Activated CD4-positive, CD25-positive, alpha-beta regulatory T cell treated with anti-CD3 and anti-CD28 coated beads, Interleukin-2, amount 50 U/mL, for 16 hours (primary cell): ENCODE results near the gene KCNV2.

ENCODE experiments used
- DNase-seq: peaks from one replicate; pipeline ENCODE4 v3.0.0-alpha.2; 2020; ENCODE audit warnings: low read depth, low spot score

KCNV2 gene

DNA sequence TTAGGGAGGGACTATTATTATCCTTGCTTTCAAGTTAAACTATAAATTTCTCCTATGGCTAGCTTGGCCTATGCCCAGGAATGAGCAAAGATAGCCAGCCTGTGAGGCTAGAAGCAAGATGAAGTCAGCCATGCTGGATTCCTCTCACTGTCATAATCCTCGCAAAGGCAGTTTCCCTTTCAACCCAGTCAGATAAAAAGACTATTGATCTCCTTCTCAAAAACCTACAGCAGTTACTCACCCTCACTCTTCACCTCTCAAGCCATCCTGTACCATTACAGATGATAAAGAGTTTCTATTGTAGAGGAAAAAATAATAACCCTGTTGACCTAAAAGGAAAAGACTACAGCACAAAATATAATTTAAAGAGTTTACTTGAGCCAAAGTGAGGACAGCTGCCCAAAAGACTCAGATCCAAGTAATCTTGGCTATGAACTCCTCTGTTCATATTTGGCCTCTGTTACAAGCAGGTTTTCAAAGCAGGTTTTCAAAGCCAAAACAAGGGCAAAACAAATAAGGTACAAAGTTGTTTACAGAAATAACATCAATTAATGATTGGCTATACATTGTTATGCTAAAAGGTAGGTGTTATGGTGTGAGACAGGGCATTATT is 41.7 kb downstream of the KCNV2 start:
- no peak for DNase-seq

DNA sequence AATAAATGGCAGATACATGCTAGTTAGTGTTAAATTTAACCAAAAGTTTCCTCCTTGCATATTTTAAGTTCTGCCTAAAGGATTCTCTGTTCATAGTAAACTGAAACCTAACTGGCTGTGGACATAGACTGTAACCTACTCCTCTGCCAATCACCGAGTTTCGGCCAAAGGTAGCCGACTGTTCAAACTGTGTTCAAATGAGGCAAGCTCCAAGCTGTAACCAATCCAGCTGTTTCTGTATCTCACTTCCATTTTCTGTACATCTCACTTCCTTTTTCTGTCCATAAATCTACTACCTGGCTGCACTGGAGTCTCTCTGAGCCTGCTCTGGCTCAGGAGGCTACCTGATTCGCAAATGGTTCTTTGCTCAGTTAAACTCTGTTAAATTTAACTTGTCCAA is 44.1 kb downstream of the KCNV2 start:
- no peak for DNase-seq

DNA sequence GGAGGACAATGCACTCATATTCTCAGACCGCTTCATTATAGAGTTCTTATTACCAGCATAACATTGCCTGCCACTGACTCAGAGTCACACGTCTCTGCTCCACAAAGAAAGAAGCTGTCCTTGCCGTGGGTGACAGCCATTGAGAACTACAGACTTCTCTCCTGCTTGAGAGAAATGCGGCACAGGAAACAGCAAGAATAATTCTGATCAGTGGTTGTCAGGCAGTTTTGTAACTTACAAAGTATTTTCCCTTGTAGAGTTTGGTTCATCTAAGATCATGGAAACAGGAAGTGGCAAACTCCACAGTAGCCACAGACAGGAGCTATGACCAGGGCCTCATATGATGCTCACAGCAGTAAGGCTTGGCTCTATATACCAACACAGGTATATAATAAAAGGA is 47.0 kb downstream of the KCNV2 start:
- no peak for DNase-seq

DNA sequence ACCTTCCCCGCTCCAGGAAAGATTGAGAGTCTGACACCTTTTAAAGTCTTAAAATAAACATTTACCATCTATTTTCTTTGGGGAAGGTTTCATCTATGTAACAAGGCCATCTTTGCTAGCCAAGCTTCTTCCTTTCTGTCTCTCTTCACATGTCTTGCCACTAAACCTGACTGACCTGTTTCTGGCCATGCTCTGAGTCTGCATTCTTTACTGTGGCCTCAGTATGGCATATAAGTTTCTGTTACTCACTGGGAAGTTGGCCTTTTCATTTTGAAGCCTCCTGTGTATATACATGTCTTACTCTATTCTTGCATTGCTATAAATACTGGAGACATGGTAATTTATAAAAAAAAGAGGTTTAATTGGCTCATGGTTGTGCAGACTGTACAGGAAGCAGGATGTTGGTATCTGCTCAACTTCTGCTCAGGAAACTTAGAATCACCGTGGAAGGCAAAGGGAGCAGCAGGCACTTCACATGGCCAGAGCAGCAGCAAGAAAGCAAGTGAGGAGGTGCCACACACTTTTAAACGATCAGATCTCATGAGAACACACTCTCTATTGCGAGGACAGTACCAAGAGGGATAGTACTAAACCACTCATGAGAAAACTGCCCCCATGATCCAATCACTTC is 48.1 kb downstream of the KCNV2 start:
- no peak for DNase-seq

DNA sequence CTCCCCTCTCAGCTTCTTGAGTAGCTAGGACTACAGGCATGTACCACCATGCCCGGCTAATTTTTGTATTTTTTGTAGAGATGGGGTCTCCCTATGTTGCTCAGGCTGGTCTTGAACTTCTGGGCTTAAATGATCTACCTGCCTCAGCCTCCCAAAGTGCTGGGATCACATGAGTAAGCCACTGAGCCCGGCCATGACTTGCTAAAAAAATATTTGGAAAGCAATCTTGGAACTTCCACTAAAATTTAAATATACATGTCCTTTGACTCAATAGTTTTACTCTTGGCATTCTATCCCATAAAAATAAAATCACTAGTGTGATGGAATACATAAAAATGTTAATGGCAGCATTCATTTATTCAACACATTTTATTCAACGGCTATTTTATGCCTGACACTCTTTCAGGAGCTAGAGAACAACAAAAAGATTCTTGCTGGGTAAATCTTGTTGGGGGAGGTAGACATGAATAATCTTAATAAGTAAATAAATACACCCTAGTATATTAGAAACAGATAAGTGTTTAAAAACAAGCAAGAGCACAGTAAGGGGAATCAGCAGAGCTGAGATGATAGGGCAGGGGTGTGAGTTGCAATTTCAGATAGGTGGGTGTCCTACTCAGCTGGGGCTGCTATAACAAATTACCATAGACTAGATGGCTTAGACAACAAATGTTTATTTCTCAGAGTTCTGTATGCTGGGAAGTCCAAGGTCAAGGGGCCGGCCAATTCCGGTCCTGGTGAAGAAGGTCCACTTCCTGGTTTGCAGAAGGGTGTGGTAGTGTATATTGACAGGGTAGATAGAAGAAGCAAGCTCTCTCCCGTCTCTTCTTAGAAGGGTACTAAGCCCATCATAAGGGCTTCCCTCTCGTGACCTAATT is 50.7 kb downstream of the KCNV2 start:
- DNase-seq: no peak

DNA sequence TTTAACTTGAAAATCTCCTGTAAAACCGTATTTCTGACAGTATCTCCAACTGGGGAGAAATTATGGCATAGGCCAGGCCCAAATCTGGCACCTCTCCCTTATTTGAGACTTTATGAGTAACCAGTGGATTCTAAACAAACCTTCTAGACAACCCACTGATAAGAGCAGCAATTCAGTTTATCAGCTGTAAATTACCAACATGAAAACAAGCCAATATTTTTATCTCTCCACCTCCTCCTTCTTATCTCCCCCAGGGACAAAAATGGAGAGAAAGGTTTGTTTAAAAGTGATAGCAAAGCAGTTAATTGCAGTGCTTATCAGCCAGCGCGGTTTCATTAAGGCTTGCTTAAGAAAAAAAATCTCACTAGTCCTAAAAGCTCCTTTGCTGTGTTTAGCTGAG is 53.8 kb downstream of the KCNV2 start:
- no peak for DNase-seq

DNA sequence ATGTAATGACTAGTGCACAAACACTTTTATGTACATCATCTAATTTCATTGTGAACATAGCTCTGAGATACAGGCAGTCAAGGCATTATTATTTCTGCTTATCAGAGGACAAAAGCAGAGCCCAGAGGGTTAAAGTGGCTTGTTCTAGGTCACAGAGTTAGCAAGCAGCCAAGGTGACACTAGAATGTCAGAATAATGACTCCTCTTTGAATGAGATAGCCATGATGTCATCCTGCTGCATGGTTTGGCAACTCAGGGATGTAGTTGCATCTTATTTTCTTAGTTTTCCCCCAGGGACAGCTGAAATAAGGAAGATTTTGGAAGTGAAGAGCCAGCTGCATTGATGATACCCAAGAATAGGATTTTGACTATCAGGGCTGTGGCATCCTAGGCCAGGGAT is 54.4 kb downstream of the KCNV2 start:
- DNase-seq: no peak

DNA sequence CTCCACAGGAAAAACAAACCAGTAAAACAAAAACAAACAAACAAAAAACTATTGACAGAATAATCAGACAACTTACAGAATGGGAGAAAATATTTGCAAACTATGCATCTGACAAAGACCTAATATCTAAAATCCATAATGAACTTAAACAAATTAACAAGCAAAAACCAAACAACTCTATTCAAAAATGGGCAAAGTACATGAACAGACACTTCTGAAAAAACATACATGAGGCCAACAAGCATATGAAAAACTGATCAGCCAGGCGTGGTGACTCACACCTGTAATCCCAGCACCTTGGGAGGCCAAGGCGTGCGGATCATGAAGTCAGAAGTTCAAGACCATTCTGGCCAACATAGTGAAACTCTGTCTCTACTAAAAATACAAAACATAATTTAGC is 60.1 kb downstream of the KCNV2 start:
- no peak for DNase-seq

DNA sequence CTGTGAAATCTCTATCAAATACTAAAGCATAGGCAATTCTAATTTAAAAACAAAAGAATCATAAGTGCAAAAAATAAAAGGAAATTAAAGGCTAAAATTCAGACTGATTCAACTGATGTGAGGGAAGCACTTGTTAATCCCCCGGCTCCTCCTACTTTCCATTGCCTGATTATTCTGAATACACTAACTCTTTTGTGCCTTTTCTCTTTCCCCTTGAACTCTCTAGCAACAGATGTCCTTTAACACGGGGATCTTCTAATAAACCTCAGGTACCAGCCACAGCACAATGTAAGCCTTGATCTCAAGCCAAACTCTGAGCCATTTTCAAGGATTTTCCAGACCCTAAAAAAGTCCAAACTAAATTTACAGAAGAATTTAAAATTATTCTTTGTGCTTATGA is 61.5 kb downstream of the KCNV2 start:
- DNase-seq: no peak
